ENCODE measurements around the gene CCDC82. TPM values are rescaled to one million over a fixed set of nuclear protein-coding genes. Genes with fewer than 3 reads are reported as not detected.

Gene CCDC82
- total RNA-seq, 1 donor from 2014 or later = 26.2 TPM

DNA sequence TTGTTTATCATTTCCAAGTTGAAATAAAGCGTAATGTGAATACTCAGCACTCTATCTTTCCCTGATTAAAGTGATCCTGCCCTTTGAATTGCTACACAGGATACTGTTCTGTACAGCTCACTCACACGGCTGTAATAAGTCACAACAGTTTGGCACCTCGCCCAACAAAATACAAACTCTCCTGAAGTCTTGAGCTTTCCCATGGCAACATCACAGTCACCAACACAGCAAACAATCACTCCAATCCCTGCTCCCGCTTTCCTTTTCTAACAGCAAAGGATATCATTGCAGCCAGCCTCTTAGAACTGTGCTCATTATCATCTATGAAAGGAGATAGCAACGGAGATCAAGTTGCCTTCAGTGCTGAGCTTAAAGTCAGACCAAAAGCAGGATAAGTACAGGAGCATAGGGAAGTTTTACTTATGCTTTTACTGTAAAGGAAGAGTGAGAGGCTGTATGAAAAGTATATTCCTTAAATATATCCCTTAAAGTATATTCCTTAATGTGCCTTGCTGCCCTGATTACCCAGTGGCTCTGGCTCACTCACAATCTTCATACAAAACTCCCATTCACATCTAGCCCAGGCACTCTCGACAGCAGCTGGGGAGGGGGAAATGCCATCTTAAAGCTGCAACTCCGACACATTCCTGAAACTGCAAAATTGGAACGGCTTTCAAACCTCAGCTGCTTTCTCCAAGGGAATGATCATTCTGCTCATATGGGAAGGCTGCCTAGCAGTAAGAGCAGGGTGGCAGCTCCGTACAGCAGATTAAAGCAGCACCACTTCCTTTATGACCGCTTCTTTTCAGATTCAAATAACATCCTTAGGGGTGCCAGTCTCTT is 82.6 kb downstream of the CCDC82 start:
- DNase-seq (ENCODE audit: low read depth) = peak; percentile 99
- H3K4me2 ChIP-seq (ENCODE audit: low read length) = peak overlapping the region; percentile 85
- H3K4me1 Mint-ChIP-seq (ENCODE audit: low read depth, unreplicated experiment) = peaks cover 67% of the 10 kb centered on the region
- peak overlapping the region; percentile 53 for H3K4me3 ChIP-seq (ENCODE audit: insufficient read depth, low read depth, low read length)
- H3K4me1 ChIP-seq (ENCODE audit: insufficient read depth, low read length) = peaks cover 80% of the 10 kb centered on the region
- no peaks in the 10 kb centered on the region for H3K9me3 Mint-ChIP-seq (ENCODE audit: unreplicated experiment)
- no peaks in the 10 kb centered on the region for H3K36me3 ChIP-seq (ENCODE audit: insufficient read depth, low read length)
- no peaks in the 10 kb centered on the region for H3K9me3 ChIP-seq (ENCODE audit: insufficient read depth, low read depth, low read length)
- H4K20me1 ChIP-seq (ENCODE audit: insufficient read depth, low read length) = peaks cover 5% of the 10 kb centered on the region
- no peaks in the 10 kb centered on the region for H3K27me3 ChIP-seq (ENCODE audit: insufficient read depth, low read length)
- no peaks in the 10 kb centered on the region for H3K36me3 Mint-ChIP-seq (ENCODE audit: low read depth, unreplicated experiment)
- H3K79me2 ChIP-seq (ENCODE audit: insufficient read depth, low read length) = peaks cover 68% of the 10 kb centered on the region
- no peak for TF ChIP-seq CTCF (IDR thresholded peaks at IDR 0.05; ENCODE audit: insufficient read depth, low read depth, low read length)
- no peak for TF ChIP-seq EZH2 (IDR thresholded peaks at IDR 0.05; ENCODE audit: insufficient read depth, low read length)
- no peaks in the 10 kb centered on the region for H3K27me3 Mint-ChIP-seq (ENCODE audit: low read depth, unreplicated experiment)
- H3K27ac ChIP-seq (ENCODE audit: low read depth, low read length) = peak overlapping the region; percentile 100
- FAIRE-seq = peak; percentile 94
- H3K9ac ChIP-seq (ENCODE audit: low read length) = peak overlapping the region; percentile 94
- peak overlapping the region; percentile 67 for H3K4me3 Mint-ChIP-seq (ENCODE audit: unreplicated experiment)
- no peak overlapping the region for H2AFZ ChIP-seq (ENCODE audit: low read depth, low read length)
- peak overlapping the region; percentile 99 for H3K27ac Mint-ChIP-seq (ENCODE audit: unreplicated experiment)

GRCh38 chr11:96306600-96306932 is 83.1 kb downstream of the CCDC82 start:
- Histone ChIP-seq H3K4me3 (ENCODE audit: insufficient read depth, low read depth, low read length) (peak overlapping the region; percentile 30), H3K27ac (ENCODE audit: low read depth, low read length) (peak overlapping the region; percentile 100), H4K20me1 (ENCODE audit: insufficient read depth, low read length) (peaks cover 5% of the 10 kb centered on the region), H3K27me3 (ENCODE audit: insufficient read depth, low read length) (no peaks in the 10 kb centered on the region), H3K36me3 (ENCODE audit: insufficient read depth, low read length) (no peaks in the 10 kb centered on the region), H3K4me2 (ENCODE audit: low read length) (peak overlapping the region; percentile 85), H3K79me2 (ENCODE audit: insufficient read depth, low read length) (peaks cover 72% of the 10 kb centered on the region), H3K9ac (ENCODE audit: low read length) (peak overlapping the region; percentile 94), H3K9me3 (ENCODE audit: insufficient read depth, low read depth, low read length) (no peaks in the 10 kb centered on the region), H3K4me1 (ENCODE audit: insufficient read depth, low read length) (peaks cover 78% of the 10 kb centered on the region), H2AFZ (ENCODE audit: low read depth, low read length) (no peak overlapping the region)
- no peaks in the 10 kb centered on the region for H3K36me3 Mint-ChIP-seq (ENCODE audit: low read depth, unreplicated experiment)
- peaks cover 66% of the 10 kb centered on the region for H3K4me1 Mint-ChIP-seq (ENCODE audit: low read depth, unreplicated experiment)
- no peaks in the 10 kb centered on the region for H3K9me3 Mint-ChIP-seq (ENCODE audit: unreplicated experiment)
- DNase-seq (ENCODE audit: low read depth) (no peak), FAIRE-seq (no peak)
- H3K27ac Mint-ChIP-seq (ENCODE audit: unreplicated experiment) = peak overlapping the region; percentile 99
- peak overlapping the region; percentile 34 for H3K4me3 Mint-ChIP-seq (ENCODE audit: unreplicated experiment)
- TF ChIP-seq CTCF (IDR thresholded peaks at IDR 0.05; ENCODE audit: insufficient read depth, low read depth, low read length) (no peak), EZH2 (IDR thresholded peaks at IDR 0.05; ENCODE audit: insufficient read depth, low read length) (no peak)
- H3K27me3 Mint-ChIP-seq (ENCODE audit: low read depth, unreplicated experiment) = no peaks in the 10 kb centered on the region

- Histone ChIP-seq H3K9ac (ENCODE audit: low read length) (peak overlapping the region; percentile 94), H3K36me3 (ENCODE audit: insufficient read depth, low read length) (no peaks in the 10 kb centered on the region)
- H3K27ac Mint-ChIP-seq (ENCODE audit: unreplicated experiment) = peak overlapping the region; percentile 99
These were observed 83.6 kb downstream of the CCDC82 start for GRCh38 chr11:96306071-96306470.

More at GRCh38 chr11:96306071-96306470, 83.6 kb downstream of the CCDC82 start:
- peak overlapping the region; percentile 30 for H3K4me3 ChIP-seq (ENCODE audit: insufficient read depth, low read depth, low read length)
- no peak for TF ChIP-seq CTCF (IDR thresholded peaks at IDR 0.05; ENCODE audit: insufficient read depth, low read depth, low read length)
- TF ChIP-seq EZH2 (IDR thresholded peaks at IDR 0.05; ENCODE audit: insufficient read depth, low read length) = no peak
- no peak for FAIRE-seq
- peaks cover 61% of the 10 kb centered on the region for H3K4me1 Mint-ChIP-seq (ENCODE audit: low read depth, unreplicated experiment)
- DNase-seq (ENCODE audit: low read depth) = no peak
- no peaks in the 10 kb centered on the region for H3K9me3 ChIP-seq (ENCODE audit: insufficient read depth, low read depth, low read length)
- H3K4me1 ChIP-seq (ENCODE audit: insufficient read depth, low read length) = peaks cover 74% of the 10 kb centered on the region
- no peaks in the 10 kb centered on the region for H3K27me3 ChIP-seq (ENCODE audit: insufficient read depth, low read length)
- peak overlapping the region; percentile 85 for H3K4me2 ChIP-seq (ENCODE audit: low read length)
- peak overlapping the region; percentile 100 for H3K27ac ChIP-seq (ENCODE audit: low read depth, low read length)
- H4K20me1 ChIP-seq (ENCODE audit: insufficient read depth, low read length) = peaks cover 5% of the 10 kb centered on the region
- no peaks in the 10 kb centered on the region for H3K36me3 Mint-ChIP-seq (ENCODE audit: low read depth, unreplicated experiment)
- H3K4me3 Mint-ChIP-seq (ENCODE audit: unreplicated experiment) = no peak overlapping the region
- H3K79me2 ChIP-seq (ENCODE audit: insufficient read depth, low read length) = peaks cover 77% of the 10 kb centered on the region
- no peaks in the 10 kb centered on the region for H3K9me3 Mint-ChIP-seq (ENCODE audit: unreplicated experiment)
- no peaks in the 10 kb centered on the region for H3K27me3 Mint-ChIP-seq (ENCODE audit: low read depth, unreplicated experiment)
- H2AFZ ChIP-seq (ENCODE audit: low read depth, low read length) = no peak overlapping the region
